HG02763 (cell line): ENCODE results near the gene SPECC1L.

ENCODE experiments used
- ATAC-seq: cut with Tn5 transposase; IDR thresholded peaks from one replicate; pipeline ENCODE4 v1.9.1; 2021; ENCODE audit warnings: mild to moderate bottlenecking, moderate library complexity; ENCODE audit not compliant: unreplicated experiment

Gene SPECC1L

DNA sequence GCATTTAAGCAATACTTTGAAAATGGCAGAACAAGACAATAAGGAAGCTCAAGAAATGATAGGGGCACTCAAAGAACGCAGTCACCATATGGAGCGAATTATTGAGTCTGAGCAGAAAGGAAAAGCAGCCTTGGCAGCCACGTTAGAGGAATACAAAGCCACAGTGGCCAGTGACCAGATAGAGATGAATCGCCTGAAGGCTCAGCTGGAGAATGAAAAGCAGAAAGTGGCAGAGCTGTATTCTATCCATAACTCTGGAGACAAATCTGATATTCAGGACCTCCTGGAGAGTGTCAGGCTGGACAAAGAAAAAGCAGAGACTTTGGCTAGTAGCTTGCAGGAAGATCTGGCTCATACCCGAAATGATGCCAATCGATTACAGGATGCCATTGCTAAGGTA, 51.9 kb downstream of the SPECC1L start:
- no peak for ATAC-seq

DNA sequence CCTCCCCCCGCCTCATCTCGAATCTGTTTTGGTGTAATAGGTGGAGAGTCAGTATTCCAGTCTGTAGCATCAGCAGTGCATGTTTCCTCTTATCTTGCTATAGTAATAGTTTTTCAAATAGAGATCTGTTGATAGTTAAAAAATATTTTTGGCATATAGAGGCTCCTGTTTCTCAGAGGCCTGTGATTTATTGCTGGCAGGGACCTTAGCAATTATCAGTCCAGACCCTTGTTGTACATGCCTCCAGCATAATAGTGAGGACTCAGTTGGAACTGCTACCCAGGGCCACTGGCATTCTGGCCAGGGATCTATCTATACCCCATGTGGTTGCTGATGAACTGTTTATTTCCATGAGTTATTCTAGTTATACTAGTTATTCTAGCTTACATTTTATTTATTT, 52.6 kb downstream of the SPECC1L start:
- ATAC-seq = no peak

GRCh38 chr22:24323695-24324094, 53.1 kb downstream of the SPECC1L start:
- ATAC-seq = no peak

- ATAC-seq = no peak
These were observed 53.5 kb downstream of the SPECC1L start for GRCh38 chr22:24324137-24324536.

- no peak for ATAC-seq
These were observed 54.6 kb downstream of the SPECC1L start for GRCh38 chr22:24325105-24325757.

- no peak for ATAC-seq
These were observed 55.6 kb downstream of the SPECC1L start for GRCh38 chr22:24326266-24326665.

DNA sequence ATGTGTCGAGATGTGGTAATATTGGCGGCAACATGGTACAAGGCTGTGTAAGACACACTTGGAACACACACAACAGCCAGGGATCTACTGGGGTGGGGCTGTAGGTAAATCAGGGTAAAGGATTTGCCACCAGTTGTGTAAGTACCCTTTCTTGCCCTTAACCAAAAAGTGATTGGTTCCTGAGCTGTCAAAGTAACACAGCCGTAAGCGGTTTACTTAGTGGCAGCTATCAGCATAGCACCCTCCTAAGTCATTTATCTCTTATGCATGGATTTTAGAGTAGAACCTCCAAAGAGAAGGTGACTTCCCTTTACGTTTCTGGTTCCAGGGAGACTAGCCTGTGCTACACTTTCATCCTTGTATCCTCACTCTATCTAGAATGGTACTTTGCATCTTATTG, 57.2 kb downstream of the SPECC1L start:
- ATAC-seq = no peak

- no peak for ATAC-seq
These were observed 58.8 kb downstream of the SPECC1L start for GRCh38 chr22:24329453-24329852.

DNA sequence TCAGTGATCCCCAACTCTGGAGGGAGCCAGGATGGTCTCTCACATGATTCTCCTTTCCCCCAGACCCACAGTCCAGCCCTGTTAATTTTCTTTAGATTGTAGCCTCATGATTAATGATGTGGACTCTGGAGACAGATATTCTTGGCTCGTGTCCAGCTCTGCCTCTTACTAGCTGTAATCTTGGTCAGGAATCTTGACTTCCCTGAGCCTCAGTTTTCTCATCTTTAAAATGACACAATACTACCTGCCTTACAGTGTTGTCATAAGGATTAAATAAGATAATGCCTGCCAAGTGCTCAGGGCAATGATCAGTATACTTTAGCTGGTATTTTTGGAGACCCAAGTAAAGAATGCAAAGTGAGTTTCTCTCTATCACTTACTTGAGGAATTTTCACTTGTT, 60.0 kb downstream of the SPECC1L start:
- no peak for ATAC-seq

GRCh38 chr22:24331468-24332440, 61.1 kb downstream of the SPECC1L start:
- no peak for ATAC-seq

GRCh38 chr22:24333301-24333700, 62.7 kb downstream of the SPECC1L start:
- no peak for ATAC-seq

GRCh38 chr22:24335496-24335895, 64.9 kb downstream of the SPECC1L start:
- no peak for ATAC-seq

GRCh38 chr22:24337894-24338645, 67.4 kb downstream of the SPECC1L start:
- ATAC-seq = no peak

DNA sequence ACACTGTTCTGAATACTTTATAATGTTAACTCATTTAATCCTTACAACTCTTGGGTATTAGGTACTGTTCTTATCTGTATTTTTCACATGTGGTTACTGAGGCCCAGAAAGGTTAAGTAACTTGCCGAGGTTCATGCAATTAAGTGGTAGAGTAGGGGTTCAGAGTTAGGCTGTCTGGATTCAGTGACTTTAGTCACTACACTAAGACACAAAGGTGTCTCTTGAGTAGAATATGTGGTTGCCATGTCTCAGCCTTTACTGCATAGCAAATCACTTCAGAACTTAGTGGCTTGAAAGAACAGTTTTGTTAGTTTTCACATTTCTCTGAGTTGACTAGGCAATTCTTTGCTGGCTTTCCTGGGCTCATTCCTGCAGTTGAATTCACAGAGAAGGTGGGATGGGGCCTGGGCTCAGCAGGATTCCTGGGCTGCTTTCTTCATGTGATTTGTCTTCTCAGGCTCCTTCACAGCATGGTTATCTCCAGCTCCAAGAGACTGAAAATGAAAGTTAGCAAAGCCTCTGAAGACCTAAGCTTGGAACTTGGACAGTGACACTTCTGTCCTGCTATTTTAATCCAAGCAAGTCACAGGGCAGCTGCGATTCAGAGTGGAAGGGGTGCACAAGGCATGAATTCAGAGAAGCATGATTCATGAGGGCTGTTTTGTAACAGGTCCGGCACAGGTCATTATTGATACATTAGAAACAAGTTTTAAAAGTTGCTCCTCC, 68.3 kb downstream of the SPECC1L start:
- no peak for ATAC-seq

DNA sequence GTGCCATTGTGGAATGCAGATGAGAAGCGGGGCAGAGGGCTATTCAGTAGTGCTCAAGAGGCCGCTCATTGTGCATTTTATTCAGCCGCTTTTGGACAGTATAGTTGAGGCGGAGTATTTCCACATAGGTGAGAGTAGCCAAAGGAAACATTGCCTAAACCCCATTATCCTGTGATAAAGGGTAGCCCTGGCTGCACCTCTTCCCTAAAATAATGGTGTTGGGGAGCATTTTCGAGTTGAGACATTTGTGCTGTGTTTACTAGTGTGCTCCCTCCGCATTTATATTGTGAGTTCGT, 68.8 kb downstream of the SPECC1L start:
- no peak for ATAC-seq

- ATAC-seq = no peak
These were observed 71.0 kb downstream of the SPECC1L start for GRCh38 chr22:24341627-24342026.

DNA sequence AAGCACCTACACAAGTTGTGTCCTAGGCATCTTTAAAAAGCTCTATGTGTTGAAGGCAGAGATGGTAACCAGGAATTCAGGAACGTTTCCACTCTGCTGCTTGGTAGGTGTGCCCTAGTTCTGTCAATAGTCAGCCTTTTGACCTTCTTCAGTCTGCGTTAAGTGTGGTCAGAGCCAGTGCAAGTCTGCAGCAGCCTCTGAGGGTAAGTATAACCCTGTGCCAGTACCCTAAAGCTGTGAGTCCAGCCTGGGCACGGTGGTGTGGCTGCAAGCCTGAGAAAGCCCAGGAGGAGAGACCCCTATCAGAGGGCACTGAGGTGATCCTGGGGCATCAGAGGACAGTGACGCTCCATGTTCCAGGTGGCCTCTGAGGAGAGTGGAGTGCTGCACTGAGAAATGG, 80.0 kb downstream of the SPECC1L start:
- ATAC-seq = no peak

GRCh38 chr22:24353121-24353520, 82.5 kb downstream of the SPECC1L start:
- ATAC-seq = no peak

- no peak for ATAC-seq
These were observed 84.9 kb downstream of the SPECC1L start for GRCh38 chr22:24355574-24355973.

DNA sequence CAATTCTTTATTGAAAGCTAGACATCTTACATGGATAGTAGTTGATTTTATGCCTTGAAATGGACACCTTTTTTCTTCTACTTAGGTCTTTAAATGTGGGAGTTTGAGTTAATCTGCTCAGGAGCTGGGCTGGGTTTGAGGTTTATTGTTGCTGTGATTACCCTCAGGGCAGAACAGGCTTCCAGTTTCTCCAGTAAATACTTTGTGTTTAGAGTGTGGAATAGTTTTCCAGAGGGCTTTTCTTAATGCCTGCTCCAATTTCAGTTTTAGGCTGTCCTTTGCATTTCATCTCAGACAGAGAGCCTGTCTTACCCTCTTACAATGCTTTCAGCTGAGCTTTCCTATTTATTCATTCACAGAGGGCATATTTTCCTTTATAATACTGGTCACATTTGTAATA, 86.9 kb downstream of the SPECC1L start:
- ATAC-seq = no peak
